HG03039 (cell line): ENCODE data around the gene GALNT6.
A peak's percentile ranks its signal among the peaks of the same experiment; 100 is the strongest.
"Not testable (repeated sequence)": the region's sequence is repeated elsewhere in the genome, so short reads cannot be mapped to it uniquely, and the experiment has no call there.

ENCODE experiments used
- ATAC-seq: cut with Tn5 transposase; IDR thresholded peaks from one replicate; pipeline ENCODE4 v1.9.1; 2021; ENCODE audit warnings: mild to moderate bottlenecking, moderate library complexity; ENCODE audit not compliant: unreplicated experiment

GALNT6 gene

DNA sequence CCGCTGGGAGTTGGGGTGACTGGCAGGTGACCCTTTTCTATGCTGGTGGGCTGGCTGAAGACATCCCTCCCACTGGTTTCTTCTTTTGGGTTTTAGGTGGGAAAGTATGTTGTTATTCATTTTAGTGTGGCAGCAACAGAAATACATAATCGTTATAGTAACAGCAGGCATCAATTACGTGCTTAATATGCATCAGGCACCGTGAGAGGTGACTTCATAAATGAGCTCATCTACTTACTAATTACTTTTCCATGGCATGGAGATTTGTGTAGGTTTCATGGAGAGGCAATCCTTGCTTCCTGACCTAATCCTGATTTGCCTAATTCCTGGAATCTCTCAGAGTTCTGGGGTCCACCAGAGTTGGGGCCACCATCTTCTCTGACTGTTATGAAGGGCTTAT lies 31.4 kb downstream of the GALNT6 start:
- no peak for ATAC-seq

GRCh38 chr12:51358496-51358895 lies 32.7 kb downstream of the GALNT6 start:
- no peak for ATAC-seq

DNA sequence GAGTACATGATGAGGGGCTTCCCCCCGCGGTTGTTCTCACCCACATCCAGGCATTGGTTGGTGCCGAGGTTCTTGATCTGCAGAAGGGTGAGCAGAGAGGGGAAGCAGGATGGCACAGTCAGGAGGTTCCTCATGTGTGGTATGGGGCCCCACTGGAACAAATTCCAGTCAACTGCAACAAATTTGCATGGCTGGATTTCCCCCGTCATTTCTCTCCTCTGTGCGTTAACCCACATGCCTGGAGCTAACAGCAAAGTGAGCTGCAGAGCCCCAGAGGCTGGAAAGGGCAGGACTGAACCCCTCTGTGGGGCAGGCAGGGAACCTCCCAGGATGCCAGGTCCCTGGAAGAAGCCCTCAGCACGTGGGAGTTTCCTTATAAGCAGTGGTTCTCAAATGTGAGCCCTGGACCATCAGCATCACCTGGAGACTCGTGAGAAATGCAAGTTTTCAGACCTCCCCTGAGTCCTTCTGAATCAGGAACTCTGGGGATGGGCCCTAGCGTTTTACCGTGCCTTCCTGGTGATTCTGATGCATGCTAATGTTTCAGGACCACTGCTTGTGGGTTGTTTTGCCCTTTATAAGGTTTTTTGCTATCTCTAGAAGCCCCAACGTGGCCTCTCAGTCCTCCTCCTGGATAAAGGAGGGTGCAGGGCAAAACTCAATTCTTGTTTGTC lies 33.7 kb downstream of the GALNT6 start:
- peak; percentile 53 for ATAC-seq

DNA sequence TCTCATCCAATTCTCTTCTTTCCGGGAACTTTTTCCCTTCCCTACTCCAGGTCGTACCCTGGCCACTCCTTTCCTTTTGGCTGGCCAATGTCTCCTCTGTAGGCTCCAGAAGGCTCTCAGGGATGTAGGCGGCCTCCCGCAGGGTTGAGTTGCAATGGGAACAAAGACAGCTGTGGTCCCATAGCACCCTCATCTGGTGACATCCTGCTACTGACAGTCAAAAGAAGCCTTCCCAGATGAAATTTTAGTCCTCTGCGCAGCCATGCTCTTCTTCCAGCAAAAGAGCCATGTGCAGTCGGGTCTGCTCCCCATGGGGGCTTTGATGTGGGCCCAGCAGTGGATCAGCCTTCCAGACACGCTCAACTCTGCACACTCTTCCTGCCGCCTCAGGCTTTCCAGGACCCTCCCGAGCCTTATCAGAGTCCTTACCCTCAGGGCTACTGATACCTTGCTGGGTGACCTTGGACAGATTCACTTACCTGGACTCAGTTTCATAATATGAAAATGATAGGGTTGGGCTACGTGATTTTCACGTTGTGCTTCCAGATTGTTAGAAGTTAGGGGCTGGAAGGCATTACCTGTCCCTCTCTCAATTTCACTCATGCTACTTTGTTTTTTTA lies 39.2 kb downstream of the GALNT6 start:
- no peak for ATAC-seq

- ATAC-seq, result no peak
These were observed 42.2 kb downstream of the GALNT6 start for GRCh38 chr12:51349026-51349425.

- ATAC-seq, result no peak
These were observed 43.1 kb downstream of the GALNT6 start for GRCh38 chr12:51348116-51348515.

GRCh38 chr12:51346581-51346980 lies 44.6 kb downstream of the GALNT6 start, which contains the start of gene CELA1:
Gene CELA1, minus strand, starts transcription at chr12:51346679. Its CDS starts 41 bp downstream, at chr12:51346638.
- no peak for ATAC-seq

DNA sequence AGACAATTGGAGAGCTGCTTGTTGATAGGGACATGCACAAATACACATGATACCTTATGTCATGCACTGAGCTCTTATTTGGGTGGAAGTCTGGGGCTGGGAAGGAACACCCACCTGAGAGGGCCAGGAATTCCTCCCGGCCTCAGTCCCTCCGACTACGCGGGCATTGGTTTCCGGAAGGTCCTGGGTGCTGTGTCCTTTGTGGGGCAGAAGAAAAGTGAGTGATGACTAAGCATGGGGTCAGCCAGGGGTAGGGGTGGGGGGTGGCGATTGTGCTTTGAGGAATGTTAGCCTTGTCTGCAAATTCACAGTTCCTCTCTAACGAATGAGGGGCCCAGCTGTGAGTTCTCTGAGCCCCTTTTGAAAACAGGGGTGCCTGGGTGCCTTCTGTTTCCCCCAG lies 45.5 kb downstream of the GALNT6 start:
- ATAC-seq, result no peak

GRCh38 chr12:51343201-51343600 lies 48.0 kb downstream of the GALNT6 start:
- ATAC-seq, result no peak

DNA sequence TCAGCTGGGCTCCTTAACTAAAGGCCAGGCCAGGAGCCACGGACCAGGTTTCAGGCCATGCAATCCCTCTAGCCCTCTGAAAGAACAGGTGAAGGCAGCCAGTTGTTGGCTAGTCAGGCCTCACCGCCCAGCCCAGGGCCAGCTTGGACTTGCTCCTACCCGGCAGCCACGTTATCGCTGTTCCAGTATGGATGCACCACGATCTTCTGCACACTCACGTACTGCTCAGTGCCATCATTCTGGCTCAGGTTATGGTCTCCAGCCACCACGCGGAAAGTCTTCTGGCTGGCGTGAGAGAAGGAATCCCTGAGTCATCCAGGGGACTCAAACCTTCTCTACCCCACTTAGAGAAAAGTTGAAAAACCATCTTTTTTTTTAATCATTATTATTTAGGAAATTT lies 48.8 kb downstream of the GALNT6 start:
- ATAC-seq, result no peak

- no peak for ATAC-seq
These were observed 49.8 kb downstream of the GALNT6 start for GRCh38 chr12:51341251-51342007.

- no peak for ATAC-seq
These were observed 51.5 kb downstream of the GALNT6 start for GRCh38 chr12:51339750-51340149.

- ATAC-seq, result not testable (repeated sequence)
These were observed 53.9 kb downstream of the GALNT6 start for GRCh38 chr12:51337336-51337735.

DNA sequence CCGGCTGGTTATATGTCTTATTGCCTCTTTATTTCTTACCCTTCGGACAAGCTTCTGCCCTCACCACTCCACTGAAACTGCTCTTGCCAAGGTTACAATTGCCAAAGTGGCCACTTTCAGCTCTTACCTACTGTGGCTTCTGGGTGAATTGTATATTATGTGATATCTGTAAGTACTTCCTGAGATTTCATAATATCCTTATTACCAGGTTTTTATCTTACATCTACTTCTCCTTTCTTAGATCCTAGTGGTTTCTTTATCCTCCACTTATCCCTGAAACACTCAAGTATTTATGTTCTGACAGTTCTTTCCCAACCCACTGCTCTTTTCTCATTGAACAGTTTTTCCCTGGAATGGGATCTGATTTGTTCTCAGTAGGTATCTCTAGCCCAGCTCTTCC lies 55.3 kb downstream of the GALNT6 start:
- no peak for ATAC-seq

DNA sequence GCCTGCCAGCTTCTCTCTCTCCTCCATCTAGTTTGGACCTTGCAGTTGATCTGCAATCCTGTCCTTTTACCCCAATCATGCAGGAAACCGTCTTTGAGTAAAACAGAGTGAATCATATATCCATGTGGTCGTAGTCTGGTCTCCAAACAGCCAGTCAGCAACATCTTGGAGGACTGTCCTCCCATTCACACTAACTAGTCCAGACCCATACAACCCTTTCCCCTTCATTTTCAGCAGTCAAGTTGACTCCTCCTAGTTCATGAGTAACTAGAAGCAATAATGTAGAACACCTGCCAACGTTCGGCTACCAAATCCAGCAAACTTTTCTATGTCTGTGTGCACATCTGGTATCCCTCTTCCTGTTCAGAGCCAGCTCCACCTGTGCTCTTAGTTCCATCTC lies 56.4 kb downstream of the GALNT6 start:
- ATAC-seq, result no peak

GRCh38 chr12:51333536-51333935 lies 57.7 kb downstream of the GALNT6 start:
- ATAC-seq, result no peak

DNA sequence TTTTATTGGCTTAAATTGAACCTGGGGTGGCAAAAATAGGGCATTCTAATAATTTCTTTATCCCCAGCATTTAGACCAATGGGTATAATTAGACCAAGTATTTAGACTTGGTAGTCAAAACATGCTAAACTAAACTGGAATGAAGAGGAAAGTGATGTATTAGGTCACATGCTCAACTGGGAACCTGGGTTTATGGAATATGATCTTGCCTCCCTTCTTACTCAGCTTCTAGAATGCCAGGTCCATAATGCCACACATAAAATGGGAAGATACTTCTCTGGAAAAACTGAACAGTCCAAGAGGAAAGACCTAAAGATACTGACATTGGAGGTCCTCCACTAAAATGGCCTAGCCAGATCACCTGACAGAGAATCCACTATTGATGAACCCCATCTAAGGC lies 61.0 kb downstream of the GALNT6 start:
- ATAC-seq, result no peak

DNA sequence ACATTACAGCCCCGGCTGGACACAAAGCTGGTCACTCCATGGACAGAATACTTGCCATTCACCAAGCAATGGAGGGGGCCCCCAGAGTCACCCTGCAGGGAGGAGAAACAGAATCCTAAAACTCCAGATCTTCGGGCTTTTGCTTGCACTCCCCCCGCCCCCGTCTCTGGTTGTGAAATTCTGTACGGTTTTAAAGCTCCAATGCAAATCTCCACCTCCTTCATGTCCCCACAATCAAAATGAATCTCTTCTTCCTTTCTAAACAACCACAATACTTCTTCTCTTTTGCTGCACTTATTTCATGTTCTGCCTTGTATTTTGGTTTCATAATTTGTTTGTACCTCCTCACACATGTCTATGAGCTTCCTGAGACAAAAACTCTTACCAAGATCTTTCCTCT lies 61.5 kb downstream of the GALNT6 start:
- ATAC-seq, result no peak

GRCh38 chr12:51328587-51328986 lies 62.6 kb downstream of the GALNT6 start:
- ATAC-seq, result no peak

DNA sequence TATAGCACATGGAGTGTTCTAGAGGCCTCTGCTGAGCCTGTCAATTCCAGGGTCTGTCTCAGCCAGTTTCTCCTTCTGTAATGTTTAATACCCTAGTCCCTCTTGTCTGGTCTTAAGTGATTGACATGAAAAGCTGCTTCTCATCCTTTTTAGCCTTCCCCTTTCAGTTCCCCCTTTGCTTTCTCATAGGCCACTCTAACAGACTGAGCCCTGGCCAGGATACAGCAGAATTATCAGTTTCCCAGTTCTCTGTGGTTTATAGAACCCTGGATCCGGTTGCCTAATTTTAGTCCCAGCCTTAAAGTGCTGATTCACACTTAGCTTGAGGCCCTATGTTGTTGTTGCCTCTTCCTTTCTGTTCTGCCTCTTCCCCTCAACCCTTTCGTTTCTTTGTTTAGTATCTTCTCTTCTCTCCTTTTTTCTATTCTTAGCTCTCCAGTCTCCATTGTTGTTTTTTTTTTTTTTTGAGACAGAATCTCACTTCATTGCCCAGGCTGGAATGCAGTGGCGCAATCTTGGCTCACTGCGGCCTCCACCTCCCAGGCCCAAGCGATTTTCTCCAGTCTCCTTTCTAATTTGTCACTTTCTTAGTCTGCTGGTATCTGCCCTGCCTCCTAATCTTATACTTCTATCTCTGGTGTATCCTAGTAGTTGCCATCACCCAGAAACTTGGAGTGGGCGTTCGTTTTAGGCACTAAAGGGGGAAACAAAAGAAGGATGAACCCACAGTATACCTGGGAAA lies 64.3 kb downstream of the GALNT6 start:
- no peak for ATAC-seq

DNA sequence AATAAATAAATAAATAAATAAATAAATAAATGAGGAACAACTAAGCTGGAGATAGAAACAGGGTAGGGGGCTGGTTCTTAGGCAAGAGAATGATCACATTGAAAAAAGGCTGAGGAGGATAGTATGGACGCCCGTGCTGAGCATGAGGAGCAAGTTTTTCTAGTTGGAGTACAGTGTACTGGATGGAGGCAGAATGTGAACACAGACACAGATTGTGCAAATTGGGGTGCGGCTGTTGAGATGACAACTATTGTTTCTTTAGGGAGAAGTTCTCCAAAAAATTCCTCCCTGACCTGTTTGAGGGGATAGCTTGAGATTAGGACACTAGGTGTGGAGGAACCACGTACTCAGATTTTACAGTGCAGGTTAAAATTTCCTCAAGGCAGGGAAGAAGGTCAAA lies 66.3 kb downstream of the GALNT6 start:
- no peak for ATAC-seq
